Ishikawa (cell line): Measurements from ENCODE around the gene FXYD3.

ENCODE experiments used
- CEBPB ChIP-seq: IDR thresholded peaks from 2 replicates; pipeline ENCODE4 v1.6.1; 2012
- EGR1 ChIP-seq: IDR thresholded peaks from 2 replicates; pipeline ENCODE4 v1.6.1; 2012
- EP300 ChIP-seq: IDR thresholded peaks from 2 replicates; pipeline ENCODE4 v1.6.1; 2012; ENCODE audit warnings: borderline replicate concordance
- MAX ChIP-seq: IDR thresholded peaks from 2 replicates; pipeline ENCODE4 v1.6.1; 2012
- RAD21 ChIP-seq: IDR thresholded peaks from 2 replicates; pipeline ENCODE4 v1.6.1; 2012; ENCODE audit warnings: low read depth
- REST ChIP-seq: IDR thresholded peaks from 2 replicates; pipeline ENCODE4 v1.6.1; 2012; ENCODE audit warnings: low read depth, mild to moderate bottlenecking
- TAF1 ChIP-seq: IDR thresholded peaks from 2 replicates; pipeline ENCODE4 v1.6.1; 2012; ENCODE audit warnings: low read depth, mild to moderate bottlenecking
- TEAD4 ChIP-seq: IDR thresholded peaks from 2 replicates; pipeline ENCODE4 v1.6.1; 2012
- USF1 ChIP-seq: IDR thresholded peaks from 2 replicates; pipeline ENCODE4 v1.6.1; 2012
- YY1 ChIP-seq: IDR thresholded peaks from 2 replicates; pipeline ENCODE4 v1.6.1; 2012; ENCODE audit warnings: low read depth

- TF ChIP-seq REST (no peak), RAD21 (peak; percentile 78), EGR1 (no peak), USF1 (no peak), CEBPB (no peak), TEAD4 (no peak), MAX (no peak; the same call in 1 of the 2 replicates), EP300 (no peak), TAF1 (no peak), YY1 (no peak)
Observed at GRCh38 chr19:35114353-35115176, 1.1 kb upstream of the FXYD3 start.
